IPS-18c (cell line): ENCODE measurements around the gene MOSPD3.
"Not testable (repeated sequence)": the region's sequence is repeated elsewhere in the genome, so short reads cannot be mapped to it uniquely, and the experiment has no call there.

Experiments used
- H3K4me3 ChIP-seq: 2 replicates; pipeline ENCODE4 v1.7.0; 2013; ENCODE audit warnings: low read depth, mild to moderate bottlenecking, low read length, moderate library complexity; ENCODE audit not compliant: insufficient read depth
- H3K9me3 ChIP-seq: one replicate; pipeline ENCODE4 v1.6.1; 2013; ENCODE audit warnings: mild to moderate bottlenecking, low read length, moderate library complexity; ENCODE audit not compliant: control insufficient read depth, insufficient read depth

MOSPD3 gene

GRCh38 chr7:100611983-100612729, at the start of gene MOSPD3:
Gene MOSPD3, plus strand, starts transcription at chr7:100612540. Its CDS starts 252 bp downstream, at chr7:100612792.
- peak within 1 kb of the TSS; percentile 93 for H3K4me3 ChIP-seq
- H3K9me3 ChIP-seq: no peaks in the 10 kb centered on the region

DNA sequence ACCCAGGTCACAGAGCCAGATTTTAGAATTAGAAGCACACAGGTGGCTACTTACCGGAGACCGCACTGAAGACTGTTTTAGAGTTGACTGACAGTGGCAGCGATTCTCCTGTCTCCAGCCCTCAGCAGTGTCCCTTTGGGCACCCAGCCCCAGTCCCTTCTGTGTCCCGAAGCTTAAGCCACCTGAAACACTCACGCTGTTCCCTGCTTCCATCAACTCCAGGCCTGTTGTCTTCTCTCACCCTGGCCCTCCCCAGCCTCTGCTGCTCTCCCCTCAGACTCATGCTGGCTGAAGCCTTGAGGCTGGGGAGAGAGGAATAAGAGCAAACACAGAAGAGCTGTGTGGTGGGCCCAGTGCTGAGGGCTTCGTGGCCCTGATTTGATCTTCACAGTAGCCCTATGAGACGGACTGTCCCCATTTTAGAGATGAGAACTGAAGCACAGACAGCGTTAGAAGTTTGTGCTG, 49.2 kb upstream of the MOSPD3 start:
- H3K4me3 ChIP-seq: no peak overlapping the region
- H3K9me3 ChIP-seq: no peaks in the 10 kb centered on the region

GRCh38 chr7:100563809-100564400, 48.4 kb upstream of the MOSPD3 start:
- Histone ChIP-seq H3K4me3 (no peak overlapping the region), H3K9me3 (no peaks in the 10 kb centered on the region)

DNA sequence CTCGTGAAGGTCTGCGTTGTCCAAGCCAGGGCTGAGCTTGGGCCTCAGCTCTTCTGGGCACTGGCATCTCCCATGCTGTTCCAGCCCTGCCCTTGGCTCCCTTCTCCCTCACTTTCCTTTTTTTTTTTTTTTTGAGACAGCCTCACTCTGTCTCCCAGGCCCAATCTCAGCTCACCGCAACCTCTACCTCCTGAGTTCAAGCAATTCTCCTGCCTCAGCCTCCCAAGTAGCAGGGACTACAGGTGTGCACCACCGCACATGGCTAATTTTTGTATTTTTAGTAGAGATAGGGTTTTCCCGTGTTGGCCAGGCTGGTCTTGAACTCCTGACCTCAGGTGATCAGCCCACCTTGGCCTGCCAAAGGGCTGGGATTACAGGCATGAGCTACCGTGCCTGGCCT, 47.9 kb upstream of the MOSPD3 start:
- not testable (repeated sequence) for H3K4me3 ChIP-seq, H3K9me3 ChIP-seq

- H3K4me3 ChIP-seq: no peak overlapping the region; the same call in 1 of the 2 replicates
- H3K9me3 ChIP-seq: no peaks in the 10 kb centered on the region
Measured at GRCh38 chr7:100565133-100565571, 47.2 kb upstream of the MOSPD3 start.

DNA sequence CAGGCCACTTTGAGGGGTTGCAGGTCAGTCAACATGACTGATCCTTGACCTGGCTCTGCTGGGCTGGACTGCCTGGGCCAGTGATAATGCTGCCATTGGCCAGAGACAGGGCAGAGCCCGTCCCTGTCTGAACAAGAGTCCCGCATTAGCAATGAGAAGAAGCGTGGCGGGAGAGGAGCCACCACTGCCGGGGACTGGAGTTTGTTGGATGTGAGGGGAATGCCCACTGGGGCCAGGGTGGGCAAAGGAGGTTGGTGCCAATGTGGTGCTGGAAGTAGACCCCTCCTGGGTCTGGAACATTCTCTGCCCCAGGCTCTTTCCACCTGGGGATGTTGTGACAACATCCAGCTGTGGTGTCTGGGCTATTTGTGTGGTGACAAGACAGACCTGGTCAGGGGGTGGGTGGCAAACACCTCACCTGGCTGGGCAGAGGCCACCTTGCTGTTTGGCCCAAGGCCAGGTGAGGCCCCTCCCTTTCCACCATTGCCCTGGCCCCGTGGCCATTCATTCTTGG, 46.3 kb upstream of the MOSPD3 start:
- Histone ChIP-seq H3K4me3 (no peak overlapping the region), H3K9me3 (no peaks in the 10 kb centered on the region)

- no peak overlapping the region for H3K4me3 ChIP-seq
- H3K9me3 ChIP-seq: no peaks in the 10 kb centered on the region
Measured at GRCh38 chr7:100567031-100567730, 45.2 kb upstream of the MOSPD3 start.

- no peak overlapping the region for H3K4me3 ChIP-seq
Measured at GRCh38 chr7:100567751-100568175, 44.6 kb upstream of the MOSPD3 start.

GRCh38 chr7:100568176-100568895, 44.0 kb upstream of the MOSPD3 start:
- Histone ChIP-seq H3K4me3 (no peak overlapping the region), H3K9me3 (no peaks in the 10 kb centered on the region)

More at GRCh38 chr7:100567751-100568175, 44.6 kb upstream of the MOSPD3 start:
- no peaks in the 10 kb centered on the region for H3K9me3 ChIP-seq

DNA sequence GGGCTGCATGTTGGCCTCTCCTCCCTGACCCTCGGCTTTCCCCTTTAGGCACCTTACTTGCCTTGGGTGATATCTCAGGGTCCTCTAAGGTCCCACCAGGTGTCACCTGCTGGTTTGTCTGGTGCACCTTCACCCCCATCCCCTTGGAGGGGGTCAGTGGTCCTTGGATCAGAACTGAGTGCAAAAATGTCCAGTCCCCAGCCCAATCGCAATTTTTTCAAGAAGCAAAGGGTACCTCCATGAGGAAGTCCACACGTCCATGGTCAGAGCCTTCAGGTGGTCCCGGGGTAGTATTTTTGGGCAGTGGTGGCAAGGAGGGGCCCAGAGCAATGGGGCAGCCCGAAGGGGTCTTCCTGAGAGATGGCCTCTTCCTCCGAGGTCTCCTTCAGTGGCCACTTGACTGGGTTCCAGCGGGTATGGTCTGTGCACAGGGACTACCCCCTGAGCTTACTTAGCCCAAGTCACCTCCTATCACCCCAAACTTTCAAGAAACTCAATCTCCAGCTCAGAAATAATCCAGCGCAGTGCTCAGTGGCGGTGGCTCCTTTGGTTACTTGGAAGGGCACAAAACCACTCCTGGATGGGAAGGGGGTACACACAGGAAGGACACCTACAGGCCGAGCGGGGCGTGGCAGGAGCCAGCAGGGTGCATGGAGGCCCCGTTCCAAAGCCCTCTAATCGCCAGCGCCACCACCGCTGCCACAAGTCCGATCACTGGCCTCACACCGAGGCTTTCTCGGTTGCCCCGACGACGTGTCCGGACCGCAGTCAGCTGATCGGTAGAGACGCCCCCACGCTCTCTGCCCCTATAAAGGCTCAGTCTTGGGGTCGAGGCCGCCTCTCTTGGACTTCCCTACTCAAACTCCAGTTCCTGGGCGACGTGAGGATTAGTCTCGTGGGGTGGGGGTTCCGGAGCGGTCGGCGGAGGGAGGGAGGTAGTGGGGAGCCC, 43.2 kb upstream of the MOSPD3 start:
- H3K4me3 ChIP-seq: peak overlapping the region; percentile 61
- no peaks in the 10 kb centered on the region for H3K9me3 ChIP-seq

DNA sequence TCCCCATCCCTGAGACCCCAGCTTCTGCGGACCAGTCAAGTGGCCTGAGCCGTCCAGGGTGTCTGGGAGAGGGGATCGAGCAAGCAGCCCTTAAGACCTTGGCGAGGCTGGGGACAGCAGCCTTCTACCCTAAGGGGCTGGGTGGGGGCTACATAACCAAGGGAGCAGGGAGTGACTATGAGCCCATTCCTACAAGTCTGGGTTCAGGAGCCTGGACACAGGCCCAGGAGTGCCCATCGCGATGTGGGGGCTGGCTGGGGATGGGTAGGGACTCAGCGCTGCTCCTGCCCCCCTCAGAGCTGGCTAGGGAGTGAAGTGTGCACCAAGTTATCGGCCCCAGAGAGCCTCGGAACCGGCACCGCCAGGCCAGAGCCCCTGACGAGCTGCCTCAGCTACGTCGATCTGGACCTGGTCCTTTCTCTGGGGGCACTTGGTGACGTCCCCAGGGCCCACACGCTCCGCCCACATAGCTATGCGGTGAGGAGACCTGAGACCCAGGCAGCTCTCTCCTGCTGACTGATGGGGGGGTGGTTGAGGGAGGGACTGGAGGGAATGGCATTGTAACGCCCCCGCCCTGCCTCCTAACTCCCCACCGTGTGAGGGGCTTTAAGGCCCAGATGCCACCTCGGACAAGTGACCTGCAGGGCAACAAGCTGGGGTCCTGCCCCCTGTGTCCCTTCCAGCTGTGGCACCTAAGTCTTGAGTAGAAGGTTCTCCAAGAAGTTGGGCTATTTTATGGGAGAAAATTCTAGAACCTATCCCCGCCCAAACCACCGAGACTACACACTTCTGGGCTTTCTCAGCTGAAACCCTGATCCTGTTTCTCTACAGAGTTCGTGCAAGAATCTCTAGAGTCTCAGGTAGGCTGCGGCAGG, 41.1 kb upstream of the MOSPD3 start:
- Histone ChIP-seq H3K9me3 (no peaks in the 10 kb centered on the region), H3K4me3 (no peak overlapping the region)

DNA sequence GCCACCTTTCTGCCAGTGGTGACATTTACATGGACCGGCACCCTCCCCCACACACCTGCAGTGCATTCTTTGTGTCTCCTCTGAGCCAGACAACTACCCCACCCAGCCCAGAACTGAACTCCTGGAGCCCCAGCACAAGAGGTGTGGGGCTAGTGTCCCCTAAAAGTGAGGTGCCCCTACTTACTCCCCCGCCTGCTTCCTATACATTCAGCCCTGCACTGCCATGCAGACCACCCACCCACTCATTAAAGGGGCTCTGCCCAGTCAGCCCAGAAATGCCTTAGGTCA, 40.6 kb upstream of the MOSPD3 start:
- Histone ChIP-seq H3K9me3 (no peaks in the 10 kb centered on the region), H3K4me3 (no peak overlapping the region)

GRCh38 chr7:100572281-100572948, 39.9 kb upstream of the MOSPD3 start:
- Histone ChIP-seq H3K9me3 (no peaks in the 10 kb centered on the region), H3K4me3 (no peak overlapping the region)

DNA sequence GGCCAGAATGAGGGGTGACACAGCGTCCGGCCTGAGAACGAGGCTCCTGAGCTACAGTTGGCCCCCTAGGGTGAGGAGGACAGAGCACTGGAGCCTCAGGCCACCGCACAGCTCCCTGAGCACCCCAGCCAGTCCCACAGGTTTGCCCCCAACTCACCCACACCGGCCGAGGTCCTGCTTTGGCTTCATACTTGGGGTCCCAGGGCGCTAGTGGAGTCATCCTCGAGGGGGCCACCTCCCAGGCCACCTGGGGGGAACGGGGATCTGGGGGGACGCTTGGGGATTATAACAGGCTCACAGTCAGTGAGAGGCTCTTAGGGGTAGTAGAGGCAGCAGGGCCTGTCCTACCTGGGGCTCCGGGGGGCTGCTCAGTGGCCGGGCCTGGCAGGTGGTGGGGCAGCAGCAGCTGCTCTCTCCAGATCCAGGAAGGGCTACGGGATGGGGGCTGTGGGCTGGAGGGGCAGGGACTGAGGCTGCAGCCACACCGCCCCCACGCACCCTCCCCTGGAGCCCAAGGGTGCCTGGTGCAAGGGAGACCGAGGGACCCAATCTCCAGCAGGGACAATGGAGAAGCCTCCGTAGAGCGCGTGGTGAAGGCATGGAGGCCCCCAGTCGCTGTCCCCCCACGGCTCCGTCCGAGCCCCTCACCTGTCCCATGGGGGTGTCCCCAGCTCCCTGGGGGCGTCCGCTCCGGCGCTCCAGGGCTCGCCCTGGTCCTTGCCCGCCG, 39.2 kb upstream of the MOSPD3 start:
- H3K4me3 ChIP-seq: no peak overlapping the region
- H3K9me3 ChIP-seq: no peaks in the 10 kb centered on the region
